Measurements from ENCODE around the gene PIK3R3.

PIK3R3 gene

GRCh38 chr1:46021046-46021996 is 111.1 kb downstream of the PIK3R3 start:
- no peak for DNase-seq (ENCODE audit: low spot score)

GRCh38 chr1:46020010-46020409 is 112.4 kb downstream of the PIK3R3 start:
- DNase-seq (ENCODE audit: low spot score) = no peak

- DNase-seq (ENCODE audit: low spot score) = no peak
Measured at GRCh38 chr1:46019348-46019747, 113.1 kb downstream of the PIK3R3 start.

GRCh38 chr1:46017876-46018503 is 114.4 kb downstream of the PIK3R3 start:
- DNase-seq (ENCODE audit: low spot score) = no peak

GRCh38 chr1:46013581-46013980 is 118.8 kb downstream of the PIK3R3 start:
- DNase-seq (ENCODE audit: low spot score) = no peak

- DNase-seq (ENCODE audit: low spot score) = no peak
Measured at GRCh38 chr1:46012236-46012635, 120.2 kb downstream of the PIK3R3 start.

- DNase-seq (ENCODE audit: low spot score) = no peak
Measured at GRCh38 chr1:46011121-46011695, 121.2 kb downstream of the PIK3R3 start.

GRCh38 chr1:46010611-46011010 is 121.8 kb downstream of the PIK3R3 start:
- no peak for DNase-seq (ENCODE audit: low spot score)

- DNase-seq (ENCODE audit: low spot score) = no peak
Measured at GRCh38 chr1:46008585-46008984, 123.8 kb downstream of the PIK3R3 start.

GRCh38 chr1:46005594-46005993 is 126.8 kb downstream of the PIK3R3 start:
- DNase-seq (ENCODE audit: low spot score) = no peak

- DNase-seq (ENCODE audit: low spot score) = no peak
Measured at GRCh38 chr1:46004492-46004891, 127.9 kb downstream of the PIK3R3 start.

- DNase-seq (ENCODE audit: low spot score) = no peak
Measured at GRCh38 chr1:46003315-46003714, 129.1 kb downstream of the PIK3R3 start.

GRCh38 chr1:46002551-46003150 is 129.8 kb downstream of the PIK3R3 start:
- no peak for DNase-seq (ENCODE audit: low spot score)

- DNase-seq (ENCODE audit: low spot score) = no peak
Measured at GRCh38 chr1:46001081-46001785, 131.2 kb downstream of the PIK3R3 start.

GRCh38 chr1:45999507-45999906 is 132.9 kb downstream of the PIK3R3 start:
- DNase-seq (ENCODE audit: low spot score) = no peak

- DNase-seq (ENCODE audit: low spot score) = no peak
Measured at GRCh38 chr1:45998020-45998617, 134.3 kb downstream of the PIK3R3 start.

- DNase-seq (ENCODE audit: low spot score) = no peak
Measured at GRCh38 chr1:45995298-45995697, 137.1 kb downstream of the PIK3R3 start.

- no peak for DNase-seq (ENCODE audit: low spot score)
Measured at GRCh38 chr1:45994423-45994822, 138.0 kb downstream of the PIK3R3 start.

All from HuH-7.5 (cell line).